ENCODE measurements around the gene ZNRF3.

DNA sequence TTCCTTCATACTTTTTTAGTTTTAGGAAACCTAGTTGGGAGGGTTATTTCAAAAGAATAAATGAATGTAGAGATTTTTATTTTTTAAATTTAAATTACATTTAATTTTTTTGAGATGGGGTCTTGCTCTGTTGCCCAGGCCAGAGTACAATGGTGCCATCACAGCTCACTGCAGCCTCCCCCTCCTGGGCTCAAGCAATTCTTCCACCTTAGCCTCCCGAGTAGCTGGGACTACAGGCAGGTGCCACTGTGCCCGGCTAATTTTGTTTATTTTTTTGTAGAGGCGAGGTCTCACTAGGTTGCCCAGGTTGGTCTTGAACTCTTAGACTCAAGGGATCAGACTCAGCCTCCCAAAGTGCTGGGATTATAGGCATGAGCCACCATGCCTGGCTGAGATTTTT lies 32.6 kb downstream of the ZNRF3 start:
- TF ChIP-seq, protein P1, sequence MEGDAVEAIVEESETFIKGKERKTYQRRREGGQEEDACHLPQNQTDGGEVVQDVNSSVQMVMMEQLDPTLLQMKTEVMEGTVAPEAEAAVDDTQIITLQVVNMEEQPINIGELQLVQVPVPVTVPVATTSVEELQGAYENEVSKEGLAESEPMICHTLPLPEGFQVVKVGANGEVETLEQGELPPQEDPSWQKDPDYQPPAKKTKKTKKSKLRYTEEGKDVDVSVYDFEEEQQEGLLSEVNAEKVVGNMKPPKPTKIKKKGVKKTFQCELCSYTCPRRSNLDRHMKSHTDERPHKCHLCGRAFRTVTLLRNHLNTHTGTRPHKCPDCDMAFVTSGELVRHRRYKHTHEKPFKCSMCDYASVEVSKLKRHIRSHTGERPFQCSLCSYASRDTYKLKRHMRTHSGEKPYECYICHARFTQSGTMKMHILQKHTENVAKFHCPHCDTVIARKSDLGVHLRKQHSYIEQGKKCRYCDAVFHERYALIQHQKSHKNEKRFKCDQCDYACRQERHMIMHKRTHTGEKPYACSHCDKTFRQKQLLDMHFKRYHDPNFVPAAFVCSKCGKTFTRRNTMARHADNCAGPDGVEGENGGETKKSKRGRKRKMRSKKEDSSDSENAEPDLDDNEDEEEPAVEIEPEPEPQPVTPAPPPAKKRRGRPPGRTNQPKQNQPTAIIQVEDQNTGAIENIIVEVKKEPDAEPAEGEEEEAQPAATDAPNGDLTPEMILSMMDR (IDR thresholded peaks at IDR 0.05; ENCODE audit: borderline replicate concordance, extremely low read depth, low read length, poor library complexity, severe bottlenecking): no peak
- no peak for TF ChIP-seq EZH2 (IDR thresholded peaks at IDR 0.05; ENCODE audit: borderline replicate concordance, low read depth, low read length, severe bottlenecking)
